HG03378 (cell line): ENCODE data around the gene SMAD3.

Experiments
- ATAC-seq: cut with Tn5 transposase; IDR thresholded peaks from one replicate; pipeline ENCODE4 v1.9.1; 2021; ENCODE audit warnings: mild to moderate bottlenecking, moderate library complexity; ENCODE audit not compliant: unreplicated experiment

The SMAD3 gene

GRCh38 chr15:67216859-67217258 is 151.5 kb downstream of the SMAD3 start:
- no peak for ATAC-seq

- no peak for ATAC-seq
These were observed 153.0 kb downstream of the SMAD3 start for GRCh38 chr15:67218428-67218827.

GRCh38 chr15:67219288-67219687 is 153.9 kb downstream of the SMAD3 start:
- no peak for ATAC-seq

- no peak for ATAC-seq
These were observed 159.5 kb downstream of the SMAD3 start for GRCh38 chr15:67224889-67225288.

GRCh38 chr15:67225336-67225735 is 159.9 kb downstream of the SMAD3 start:
- no peak for ATAC-seq

GRCh38 chr15:67227431-67227830 is 162.0 kb downstream of the SMAD3 start:
- no peak for ATAC-seq

- no peak for ATAC-seq
These were observed 162.4 kb downstream of the SMAD3 start for GRCh38 chr15:67227846-67228245.

GRCh38 chr15:67228286-67228685 is 162.9 kb downstream of the SMAD3 start:
- ATAC-seq: no peak

GRCh38 chr15:67230504-67230903 is 165.1 kb downstream of the SMAD3 start:
- ATAC-seq: no peak

- ATAC-seq: no peak
These were observed 167.2 kb downstream of the SMAD3 start for GRCh38 chr15:67232591-67232990.

- no peak for ATAC-seq
These were observed 175.1 kb downstream of the SMAD3 start for GRCh38 chr15:67240235-67241131.

- peak; percentile 75 for ATAC-seq
These were observed 175.9 kb downstream of the SMAD3 start for GRCh38 chr15:67241132-67241855.

GRCh38 chr15:67242708-67243111 is 177.3 kb downstream of the SMAD3 start:
- ATAC-seq: no peak
